Hepatocyte (in vitro differentiated cells): Measurements from ENCODE around the gene CDC42SE2. TPM values are rescaled to one million over a fixed set of nuclear protein-coding genes. Genes with fewer than 3 reads are reported as not detected.

Experiments
- DNase-seq: peaks from one replicate; pipeline ENCODE4 v3.0.0-alpha.2; 2016; ENCODE audit warnings: low spot score
- H2AFZ ChIP-seq: fragments of 200-600 bp; sonication (generic); 2 replicates; pipeline ENCODE4 v1.6.0; 2016; ENCODE audit warnings: antibody characterized with exemption, mild to moderate bottlenecking
- H3K27ac ChIP-seq: fragments of 200-600 bp; sonication (generic); 2 replicates; pipeline ENCODE4 v1.5.1; 2016; ENCODE audit warnings: mild to moderate bottlenecking
- H3K27me3 ChIP-seq: fragments of 200-600 bp; sonication (generic); 2 replicates; pipeline ENCODE4 v1.6.1; 2016
- H3K36me3 ChIP-seq: fragments of 200-600 bp; sonication (generic); replicated peaks from 2 replicates; pipeline ENCODE4 v1.5.1; 2016; ENCODE audit warnings: low read depth; ENCODE audit not compliant: insufficient read depth
- H3K4me1 ChIP-seq: fragments of 200-600 bp; sonication (generic); 2 replicates; pipeline ENCODE4 v1.5.1; 2016; ENCODE audit warnings: mild to moderate bottlenecking, moderate library complexity; ENCODE audit not compliant: insufficient read depth
- H3K4me2 ChIP-seq: fragments of 200-600 bp; sonication (generic); 2 replicates; pipeline ENCODE4 v1.6.0; 2016
- H3K4me3 ChIP-seq: fragments of 200-600 bp; sonication (generic); 2 replicates; pipeline ENCODE4 v1.5.1; 2016; ENCODE audit warnings: mild to moderate bottlenecking
- H3K79me2 ChIP-seq: fragments of 200-600 bp; sonication (generic); 2 replicates; pipeline ENCODE4 v1.6.0; 2017; ENCODE audit warnings: mild to moderate bottlenecking
- H3K9me2 ChIP-seq: fragments of 200-600 bp; sonication (generic); replicated peaks from 2 replicates; pipeline ENCODE4 v1.6.0; 2017; ENCODE audit warnings: mild to moderate bottlenecking; ENCODE audit not compliant: insufficient read depth
- H3K9me3 ChIP-seq: fragments of 200-600 bp; sonication (generic); 2 replicates; pipeline ENCODE4 v1.5.1; 2016; ENCODE audit warnings: low read depth, mild to moderate bottlenecking
- H4K20me1 ChIP-seq: fragments of 200-600 bp; sonication (generic); 2 replicates; pipeline ENCODE4 v1.6.0; 2016; ENCODE audit warnings: mild to moderate bottlenecking; ENCODE audit not compliant: insufficient read depth, poor library complexity, severe bottlenecking
- CTCF ChIP-seq: fragments of 200-600 bp; sonication (generic); IDR thresholded peaks from 2 replicates; pipeline ENCODE4 v1.5.1; 2016; ENCODE audit warnings: antibody characterized with exemption, mild to moderate bottlenecking; ENCODE audit not compliant: poor library complexity
- EZH2 ChIP-seq: fragments of 200-600 bp; sonication (generic); IDR thresholded peaks from 2 replicates; pipeline ENCODE4 v1.6.1; 2016; ENCODE audit warnings: antibody characterized with exemption, mild to moderate bottlenecking, borderline replicate concordance
- EZH2phosphoT487 ChIP-seq: fragments of 200-600 bp; sonication (generic); IDR thresholded peaks from one replicate; pipeline ENCODE4 v1.6.1; 2018; ENCODE audit warnings: antibody characterized with exemption, mild to moderate bottlenecking, low read depth, moderate library complexity; ENCODE audit not compliant: unreplicated experiment, severe bottlenecking
- WGBS: methylation state at CpG from one replicate; pipeline ENCODE4 v1.1.6; 2016; ENCODE audit warnings: low lambda C conversion rate; ENCODE audit errors: missing lambda C conversion rate; 5-methylcytosine and 5-hydroxymethylcytosine counted together
- polyA plus RNA-seq: library from polyadenylated mRNA; unstranded; fragments of >200 nt; fragmentation: Nextera tagmentation; extraction: Ambion mirVana; gene quantifications from 2 replicates; pipeline ENCODE4 v1.2.1, GENCODE V29; 2016
- total RNA-seq: library from RNA; depleted of rRNA; stranded (reverse); fragments of >200 nt; gene quantifications from 2 replicates; pipeline ENCODE4 v1.2.3, GENCODE V29; 2014

CDC42SE2 gene
- total and polyA plus RNA-seq, 2 experiments from 2014 or later: 27.2 to 51.5 TPM

- Histone ChIP-seq H3K27me3 (no peaks in the 10 kb centered on the region), H3K9me2 (no peaks in the 10 kb centered on the region), H3K4me3 (peak overlapping the region; percentile 97), H2AFZ (no peak overlapping the region), H3K4me1 (peaks cover 3% of the 10 kb centered on the region), H3K79me2 (peaks cover 60% of the 10 kb centered on the region), H4K20me1 (peaks cover 8% of the 10 kb centered on the region), H3K36me3 (no peaks in the 10 kb centered on the region), H3K27ac (peak overlapping the region; percentile 97), H3K9me3 (no peaks in the 10 kb centered on the region), H3K4me2 (peak overlapping the region; percentile 77)
- TF ChIP-seq EZH2phosphoT487 (no peak), EZH2 (no peak), CTCF (peak; percentile 21)
- DNase-seq: peak; percentile 46
- WGBS: 23% methylated on average over 2 of the region's 2 CpGs
Observed at GRCh38 chr5:131265311-131265803, 1.5 kb downstream of the CDC42SE2 start.

GRCh38 chr5:131266370-131267060 lies 2.7 kb downstream of the CDC42SE2 start:
- DNase-seq: no peak
- TF ChIP-seq EZH2: no peak
- TF ChIP-seq CTCF: no peak
- TF ChIP-seq EZH2phosphoT487: no peak
- Histone ChIP-seq H3K36me3 (no peaks in the 10 kb centered on the region), H3K79me2 (peaks cover 72% of the 10 kb centered on the region), H3K9me2 (no peaks in the 10 kb centered on the region), H2AFZ (no peak overlapping the region), H3K9me3 (no peaks in the 10 kb centered on the region), H3K4me2 (no peak overlapping the region), H3K4me1 (peaks cover 3% of the 10 kb centered on the region), H3K27me3 (no peaks in the 10 kb centered on the region), H3K27ac (no peak overlapping the region), H4K20me1 (peaks cover 19% of the 10 kb centered on the region), H3K4me3 (no peak overlapping the region)
- WGBS: 95% methylated on average over 16 of the region's 16 CpGs

- H3K4me2 ChIP-seq: no peak overlapping the region
- H4K20me1 ChIP-seq: peaks cover 25% of the 10 kb centered on the region
- no peaks in the 10 kb centered on the region for H3K9me3 ChIP-seq
- DNase-seq: no peak
- TF ChIP-seq EZH2 (no peak), EZH2phosphoT487 (no peak), CTCF (no peak)
- H3K9me2 ChIP-seq: no peaks in the 10 kb centered on the region
- H3K4me3 ChIP-seq: no peak overlapping the region
- H3K27me3 ChIP-seq: no peaks in the 10 kb centered on the region
- no peak overlapping the region for H2AFZ ChIP-seq
- no peak overlapping the region for H3K27ac ChIP-seq
- H3K36me3 ChIP-seq: no peaks in the 10 kb centered on the region
- H3K4me1 ChIP-seq: peaks cover 3% of the 10 kb centered on the region
- 95% methylated on average over 12 of the region's 12 CpGs for WGBS
- H3K79me2 ChIP-seq: peaks cover 95% of the 10 kb centered on the region
Observed at GRCh38 chr5:131268758-131269370, 5.0 kb downstream of the CDC42SE2 start.
